ENCODE results near the gene CYTH1.

GRCh38 chr17:78765821-78766220 is 16.3 kb downstream of the CYTH1 start:
- TF ChIP-seq CEBPB (IDR thresholded peaks at IDR 0.05; ENCODE audit: low read depth) (no peak), EZH2 (IDR thresholded peaks at IDR 0.05) (no peak), CTCF (IDR thresholded peaks at IDR 0.05 in 2 of 3, conservative IDR thresholded peaks at IDR 0.05 in 1 of 3; ENCODE audit: borderline replicate concordance in 1 of 3, insufficient read depth in 1 of 3, low read depth in 2 of 3, low read length in 2 of 3) (no peak), ATF3 (IDR thresholded peaks at IDR 0.05) (no peak), SRF (IDR thresholded peaks at IDR 0.05; ENCODE audit: low read depth) (no peak), EGR1 (IDR thresholded peaks at IDR 0.05; ENCODE audit: low read depth) (no peak), POLR2A (IDR thresholded peaks at IDR 0.05; ENCODE audit: borderline replicate concordance, extremely low read depth, insufficient read depth, insufficient read length) (no peak), ZNF274 (IDR thresholded peaks at IDR 0.05; ENCODE audit: low read depth, low read length) (no peak), YY1 (IDR thresholded peaks at IDR 0.05; ENCODE audit: extremely low read depth, insufficient replicate concordance, low read depth, low read length) (no peak)

Measured in HCT116 (cell line).